HepG2 (cell line): ENCODE data around the gene WDR62. TPM values are rescaled to one million over a fixed set of nuclear protein-coding genes. Genes with fewer than 3 reads are reported as not detected.
A peak's percentile ranks its signal among the peaks of the same experiment; 100 is the strongest.

ENCODE experiments used
- ARNT2 ChIP-seq: sonication (generic); formaldehyde crosslinking; IDR thresholded peaks from 2 replicates; pipeline ENCODE4 v1.8.0; 2022; ENCODE audit warnings: mild to moderate bottlenecking, low read depth, missing genetic modification reagents, moderate library complexity
- CBX5 ChIP-seq: sonication (generic); formaldehyde crosslinking; IDR thresholded peaks from 2 replicates; pipeline ENCODE4 v1.4.0; 2020; ENCODE audit warnings: missing genetic modification reagents, borderline replicate concordance
- GATAD2A ChIP-seq: IDR thresholded peaks from 2 replicates; pipeline ENCODE4 v1.6.1; 2016
- HBP1 ChIP-seq: IDR thresholded peaks from 2 replicates; pipeline ENCODE4 v1.6.1; 2016; ENCODE audit warnings: low read depth, control low read depth
- KLF15 ChIP-seq: sonication (generic); formaldehyde crosslinking; IDR thresholded peaks from 2 replicates; pipeline ENCODE4 v1.8.1; 2023; ENCODE audit warnings: borderline replicate concordance, mild to moderate bottlenecking, inconsistent platforms, missing genetic modification reagents, mixed read lengths
- KMT2A ChIP-seq: sonication (generic); formaldehyde crosslinking; IDR thresholded peaks from 2 replicates; pipeline ENCODE4 v1.4.0; 2020; ENCODE audit warnings: missing genetic modification reagents
- PHF20 ChIP-seq: sonication (generic); formaldehyde crosslinking; IDR thresholded peaks from 2 replicates; pipeline ENCODE4 v1.5.0; 2020; ENCODE audit warnings: mild to moderate bottlenecking, missing genetic modification reagents
- PHF5A ChIP-seq: IDR thresholded peaks from one replicate; pipeline ENCODE4 v1.6.1; 2018; ENCODE audit warnings: low read depth, missing genetic modification reagents; ENCODE audit not compliant: unreplicated experiment
- PRMT3 ChIP-seq: sonication (generic); formaldehyde crosslinking; IDR thresholded peaks from 2 replicates; pipeline ENCODE4 v1.8.1; 2022; ENCODE audit warnings: low read depth, mild to moderate bottlenecking, moderate library complexity, missing genetic modification reagents, borderline replicate concordance
- SOX5 ChIP-seq: IDR thresholded peaks from 2 replicates; pipeline ENCODE4 v1.6.1; 2016; ENCODE audit warnings: borderline replicate concordance
- SRSF9 ChIP-seq: fragments of 200-400 bp; formaldehyde crosslinking; IDR thresholded peaks from 2 replicates; pipeline ENCODE4 v1.6.1; 2018; ENCODE audit warnings: borderline replicate concordance, mild to moderate bottlenecking, low read depth, low read length; ENCODE audit not compliant: insufficient read depth, poor library complexity, severe bottlenecking
- TCF12 ChIP-seq, 2 experiments: fragments of 450-650 bp in 1 of 2; sonication (generic) in 1 of 2; formaldehyde crosslinking in 1 of 2; IDR thresholded peaks; 2 replicates each; pipeline versions ENCODE4 v1.6.1 to v1.8.0; 2017 to 2022; ENCODE audit warnings: antibody characterized with exemption in 1 of 2, mild to moderate bottlenecking in 1 of 2, missing genetic modification reagents in 1 of 2, moderate library complexity in 1 of 2
- TFE3 ChIP-seq: IDR thresholded peaks from 2 replicates; pipeline ENCODE4 v1.6.1; 2016
- YEATS2 ChIP-seq: sonication (generic); formaldehyde crosslinking; IDR thresholded peaks from 2 replicates; pipeline ENCODE4 v1.4.0; 2020; ENCODE audit warnings: missing genetic modification reagents, borderline replicate concordance
- ZFP90 ChIP-seq: sonication (generic); formaldehyde crosslinking; IDR thresholded peaks from 2 replicates; pipeline ENCODE4 v1.8.0; 2022; ENCODE audit warnings: missing genetic modification reagents, mild to moderate bottlenecking, inconsistent platforms, borderline replicate concordance
- ZFYVE20 ChIP-seq: sonication (generic); formaldehyde crosslinking; IDR thresholded peaks from 2 replicates; pipeline ENCODE4 v1.8.0; 2023; ENCODE audit warnings: low read depth, mild to moderate bottlenecking, moderate library complexity, missing genetic modification reagents, borderline replicate concordance
- ZKSCAN5 ChIP-seq: sonication (generic); formaldehyde crosslinking; IDR thresholded peaks from 2 replicates; pipeline ENCODE4 v1.5.1; 2020; ENCODE audit warnings: mild to moderate bottlenecking, missing genetic modification reagents
- ZNF232 ChIP-seq: sonication (generic); formaldehyde crosslinking; IDR thresholded peaks from 2 replicates; pipeline ENCODE4 v1.4.0; 2020; ENCODE audit warnings: missing genetic modification reagents, borderline replicate concordance
- ZNF274 ChIP-seq: sonication (generic); formaldehyde crosslinking; IDR thresholded peaks from 2 replicates; pipeline ENCODE4 v1.5.1; 2020; ENCODE audit warnings: mild to moderate bottlenecking, missing genetic modification reagents
- ZNF317 ChIP-seq: sonication (generic); formaldehyde crosslinking; IDR thresholded peaks from 2 replicates; pipeline ENCODE4 v1.5.0; 2020; ENCODE audit warnings: mild to moderate bottlenecking, missing genetic modification reagents
- ZNF710 ChIP-seq: sonication (generic); formaldehyde crosslinking; IDR thresholded peaks from 2 replicates; pipeline ENCODE4 v1.5.0; 2020; ENCODE audit warnings: mild to moderate bottlenecking, missing genetic modification reagents, borderline replicate concordance
- ZNF737 ChIP-seq: sonication (generic); formaldehyde crosslinking; IDR thresholded peaks from 2 replicates; pipeline ENCODE4 v1.5.0; 2020; ENCODE audit warnings: missing genetic modification reagents, mild to moderate bottlenecking, borderline replicate concordance
- ZNF776 ChIP-seq: sonication (generic); formaldehyde crosslinking; IDR thresholded peaks from 2 replicates; pipeline ENCODE4 v1.4.0; 2020; ENCODE audit warnings: mild to moderate bottlenecking, missing genetic modification reagents
- polyA plus RNA-seq, 8 experiments: library from polyadenylated mRNA; depleted of rRNA in 3 of 8; stranded (reverse) in 7 of 8; unstranded in 1 of 8; fragments of >200 nt; fragmentation: Illumina TruSeq in 4 of 8; extraction: Trizol in 4 of 8; gene quantifications; 2 replicates each; pipeline versions ENCODE4 v1.2.1 to v1.2.3, GENCODE V29; 2011 to 2016; ENCODE audit warnings: low read depth in 4 of 8, missing spikeins in 1 of 8, mixed read lengths in 1 of 8; ENCODE audit not compliant: insufficient read depth in 1 of 8
- total RNA-seq, 5 experiments: library from RNA; depleted of rRNA; stranded (reverse); fragments of >200 nt; fragmentation: Illumina TruSeq; extraction: Trizol; gene quantifications; 2 replicates each; pipeline ENCODE4 v1.2.3, GENCODE V29; 2016; ENCODE audit warnings: low read depth in 1 of 5

WDR62 gene
- total and polyA plus RNA-seq, 2 of the 13 experiments (the other 11 are each of a cell fraction or from before 2014, with no cell fraction given): 5.8 to 12.5 TPM

DNA sequence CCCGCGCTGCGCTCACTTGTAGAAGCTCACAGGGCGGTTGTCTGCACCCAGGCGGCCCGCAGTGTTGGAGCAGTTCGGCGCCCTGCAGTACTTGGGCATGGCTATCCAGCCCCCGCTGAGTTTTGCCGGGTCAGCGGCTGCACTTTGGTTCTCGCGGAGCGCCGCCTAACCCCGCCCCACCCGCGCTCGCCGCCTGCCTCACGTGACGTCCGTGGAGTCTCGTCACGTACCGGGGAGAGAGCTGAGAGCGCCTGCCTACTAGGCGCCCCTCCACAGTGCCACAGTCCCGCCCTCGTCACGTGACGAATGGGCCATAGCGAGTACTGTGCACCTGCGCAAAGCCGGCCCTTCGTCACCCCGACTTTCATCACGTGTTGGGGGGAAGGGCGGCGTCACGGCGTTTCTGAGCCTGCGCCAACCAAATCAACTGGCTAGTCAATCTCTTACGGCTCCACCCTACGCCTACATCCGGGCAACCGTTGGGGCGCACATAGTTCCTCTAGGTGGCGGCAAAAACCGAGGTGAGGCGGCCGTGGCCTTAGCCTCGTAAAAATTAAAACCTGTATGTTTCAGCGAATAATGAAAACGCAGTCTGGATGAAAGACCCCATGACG is 471 bp upstream of the WDR62 start, which contains the start of gene THAP8 (continued):
- TF ChIP-seq ZNF710 (CRISPR knock-in tag) (peak; percentile 72; the same call in 1 of the 2 replicates), ZNF317 (peak; percentile 75; the same call in 1 of the 2 replicates), SRSF9 (no peak), PHF20 (CRISPR knock-in tag) (peak; percentile 59; the same call in 1 of the 2 replicates), CBX5 (CRISPR knock-in tag) (peak; percentile 71; the same call in 1 of the 2 replicates), YEATS2 (CRISPR knock-in tag) (peak; percentile 93), ZNF776 (CRISPR knock-in tag) (peak; percentile 98), KLF15 (CRISPR knock-in tag) (peak; percentile 17; the same call in 1 of the 2 replicates), TCF12 (IDR thresholded peaks at IDR 0.05) (no peak), TCF12 (CRISPR knock-in tag; IDR thresholded peaks at IDR 0.05) (peak; percentile 72; the same call in 1 of the 2 replicates), ZNF274 (CRISPR knock-in tag) (peak; percentile 14; the same call in 1 of the 2 replicates), SOX5 (CRISPR knock-in tag) (peak; percentile 70; the same call in 1 of the 2 replicates), TFE3 (CRISPR knock-in tag) (peak; percentile 99), ZNF737 (CRISPR knock-in tag) (no peak), GATAD2A (CRISPR knock-in tag) (peak; percentile 69), ZFYVE20 (CRISPR knock-in tag) (no peak), ZNF232 (0 out of 2 replicates have a peak, but pooled peaks have one; percentile 52), ZFP90 (CRISPR knock-in tag) (peak; percentile 22; the same call in 1 of the 2 replicates), KMT2A (CRISPR knock-in tag) (peak; percentile 49; the same call in 1 of the 2 replicates), PHF5A (CRISPR knock-in tag) (peak; percentile 62), ZKSCAN5 (CRISPR knock-in tag) (no peak), ARNT2 (peak; percentile 65; the same call in 1 of the 2 replicates), PRMT3 (CRISPR knock-in tag) (peak; percentile 31; the same call in 1 of the 2 replicates), HBP1 (CRISPR knock-in tag) (no peak; the same call in 1 of the 2 replicates)
